K562 (cell line): Measurements from ENCODE around the gene SEL1L. TPM values are rescaled to one million over a fixed set of nuclear protein-coding genes. Genes with fewer than 3 reads are reported as not detected.

Source experiments
- ATAC-seq: fragments of 200-7000 bp; cut with Tn5 transposase; 3 replicates; pipeline ENCODE4 v1.9.1; 2020; ENCODE audit warnings: moderate library complexity
- BruUV-seq: library from RNA; stranded (reverse); fragments of 400-500 nt; replicated peaks from 2 replicates; lab custom pipeline; 2021; lab: Mats Ljungman, UMichigan
- CTCF ChIA-PET: fragments of 300-600 bp; formaldehyde crosslinking; extraction: SDS; loops from one replicate; lab custom pipeline; 2021; ENCODE audit warnings: low intra/inter-chr PET ratio; lab: Yijun Ruan, JAX
- POLR2A ChIA-PET: fragments of 300-600, 350-650 bp; sonication (Branson Sonifier 250); formaldehyde crosslinking; extraction: SDS; loops from one replicate; lab custom pipeline; 2021; ENCODE audit warnings: antibody characterized with exemption, inconsistent platforms; lab: Yijun Ruan, JAX
- DNase-seq, 4 experiments: peaks; one replicate each; pipeline versions ENCODE4 v3.0.0 to v3.0.0-alpha.2; 2011 to 2018; ENCODE audit warnings: low spot score in 3 of 4, mixed read lengths in 3 of 4; ENCODE audit errors: extremely low read depth in 1 of 4
- FAIRE-seq: peaks from 2 replicates; lab custom pipeline; 2011; peaks lifted over from hg19 to GRCh38; lab: Jason Lieb, UNC
- H2AFZ ChIP-seq: 2 replicates; pipeline ENCODE4 v1.6.0; 2011; ENCODE audit warnings: low read depth, low read length, control low read depth, inconsistent platforms
- H3K27ac ChIP-seq: fragments of 200-600 bp; 3 replicates; pipeline ENCODE4 v1.8.0; 2011; ENCODE audit warnings: low read depth, mild to moderate bottlenecking, control low read depth, inconsistent platforms, low read length, moderate library complexity, mixed read lengths; ENCODE audit errors: extremely low read depth
- H3K27me3 ChIP-seq, 2 experiments: fragments of 300-600 bp in 1 of 2; 2 replicates in 1 of 2; 3 replicates in 1 of 2; pipeline versions ENCODE4 v1.6.0 to v1.8.0; 2011; ENCODE audit warnings: inconsistent platforms in 2 of 2, low read length in 2 of 2, mild to moderate bottlenecking in 1 of 2, mixed read lengths in 1 of 2, moderate library complexity in 1 of 2; ENCODE audit not compliant: control insufficient read depth in 2 of 2, insufficient read depth in 2 of 2
- H3K36me3 ChIP-seq: fragments of 300-600 bp; 3 replicates; pipeline ENCODE4 v1.8.0; 2011; ENCODE audit warnings: mild to moderate bottlenecking, low read length, inconsistent platforms; ENCODE audit not compliant: control insufficient read depth, insufficient read depth
- H3K4me1 ChIP-seq, 2 experiments: fragments of 200-600 bp in 1 of 2; replicated peaks in 1 of 2; 2 replicates in 1 of 2; 3 replicates in 1 of 2; pipeline versions ENCODE4 v1.5.1 to v1.8.0; 2011; ENCODE audit warnings: inconsistent platforms in 2 of 2, low read length in 2 of 2, mild to moderate bottlenecking in 1 of 2, mixed read lengths in 1 of 2, moderate library complexity in 1 of 2; ENCODE audit not compliant: control insufficient read depth in 2 of 2, insufficient read depth in 2 of 2
- H3K4me2 ChIP-seq: 2 replicates; pipeline ENCODE4 v1.6.1; 2011; ENCODE audit warnings: low read length, control low read depth, inconsistent platforms, mixed read lengths; ENCODE audit not compliant: insufficient read depth
- H3K4me3 ChIP-seq: fragments of 200-600 bp; sonication (generic), shearing (Covaris generic); 2 replicates; pipeline ENCODE4 v1.5.1; 2016; ENCODE audit warnings: control low read depth, inconsistent platforms
- H3K79me2 ChIP-seq: fragments of 200-600 bp; 3 replicates; pipeline ENCODE4 v1.8.0; 2011; ENCODE audit warnings: low read length, inconsistent platforms; ENCODE audit not compliant: control insufficient read depth, insufficient read depth
- H3K9ac ChIP-seq, 2 experiments: 2 replicates each; pipeline versions ENCODE4 v1.6.0 to v1.6.1; 2011; ENCODE audit warnings: low read depth in 2 of 2, low read length in 2 of 2, control low read depth in 1 of 2, inconsistent platforms in 1 of 2, mild to moderate bottlenecking in 1 of 2, mixed read lengths in 1 of 2; ENCODE audit not compliant: insufficient read depth in 1 of 2
- H3K9me1 ChIP-seq: one replicate; pipeline ENCODE4 v1.6.0; 2011; ENCODE audit warnings: inconsistent platforms, mild to moderate bottlenecking, low read length, moderate library complexity; ENCODE audit not compliant: control insufficient read depth, insufficient read depth
- H3K9me3 ChIP-seq: replicated peaks from 2 replicates; pipeline ENCODE4 v1.5.1; 2011; ENCODE audit warnings: low read depth, low read length, inconsistent platforms; ENCODE audit not compliant: control insufficient read depth, insufficient read depth
- H4K20me1 ChIP-seq: replicated peaks from 2 replicates; pipeline ENCODE4 v1.6.1; 2011; ENCODE audit warnings: low read length, inconsistent platforms, mixed read lengths; ENCODE audit not compliant: control insufficient read depth, insufficient read depth
- FOSL1 ChIP-seq: fragments of 200-800 bp; sonication (Bioruptor generic); conservative IDR thresholded peaks from 2 replicates; pipeline ENCODE4 v1.6.1; 2016; ENCODE audit warnings: missing genetic modification characterization, missing compliant biosample characterization
- NFATC3 ChIP-seq: fragments of 450-650 bp; IDR thresholded peaks from 2 replicates; pipeline ENCODE4 v1.6.1; 2017; ENCODE audit warnings: mild to moderate bottlenecking
- PHF8 ChIP-seq: fragments of 200-600 bp; sonication (generic); IDR thresholded peaks from 2 replicates; pipeline ENCODE4 v1.6.1; 2012; ENCODE audit warnings: mixed run types, mild to moderate bottlenecking, inconsistent platforms, low read length, moderate library complexity, borderline replicate concordance
- RBM25 ChIP-seq: fragments of 200-400 bp; formaldehyde crosslinking; IDR thresholded peaks from 2 replicates; pipeline ENCODE4 v1.6.1; 2018; ENCODE audit warnings: low read length, low read depth, moderate library complexity; ENCODE audit not compliant: severe bottlenecking
- STAT5B ChIP-seq: fragments of 250-450 bp; sonication (Bioruptor Pico); IDR thresholded peaks from 2 replicates; pipeline ENCODE4 v1.8.0; 2021; ENCODE audit warnings: mild to moderate bottlenecking, inconsistent platforms
- ZFP36 ChIP-seq: fragments of 150-350 bp; IDR thresholded peaks from 2 replicates; pipeline ENCODE4 v1.6.1; 2018; ENCODE audit warnings: low read length, low read depth; ENCODE audit not compliant: partially characterized antibody
- ZKSCAN8 ChIP-seq: fragments of 200-800 bp; sonication (Bioruptor generic); IDR thresholded peaks from 2 replicates; pipeline ENCODE4 v1.6.1; 2016; ENCODE audit warnings: missing genetic modification characterization, missing compliant biosample characterization
- ZNF354B ChIP-seq: fragments of 250-450 bp; sonication (Bioruptor Pico); IDR thresholded peaks from 2 replicates; pipeline ENCODE4 v1.4.0; 2020
- WGBS: fragments of 100-300 bp; shearing (Covaris generic); methylation state at CpG from one replicate; pipeline ENCODE4 v1.1.6; 2016; ENCODE audit warnings: low coverage, mixed read lengths; ENCODE audit not compliant: insufficient coverage; ENCODE audit errors: missing lambda C conversion rate; 5-methylcytosine and 5-hydroxymethylcytosine counted together
- in situ Hi-C: fragments of 300-500 bp; cut with MboI; formaldehyde crosslinking; loops from 4 replicates; pipeline ENCODE4 v1.15.0; 2018; ENCODE audit warnings: inconsistent platforms, mixed read lengths
- intact Hi-C: fragments of 100-400 bp; cut with micrococcal nuclease; formaldehyde crosslinking; loops from 2 replicates; pipeline ENCODE4 v1.14.2; 2022
- polyA plus RNA-seq, 8 experiments: library from polyadenylated mRNA; depleted of rRNA in 4 of 8; stranded (reverse) in 5 of 8; unstranded in 3 of 8; fragments of >200 nt; fragmentation: Nextera tagmentation in 2 of 8; fragmentation: Illumina TruSeq in 1 of 8; extraction: Ambion mirVana in 2 of 8; extraction: Trizol in 1 of 8; gene quantifications; 2 replicates each; pipeline versions ENCODE4 v1.2.1 to v1.2.3, GENCODE V29; 2011 to 2014; ENCODE audit warnings: inconsistent platforms in 1 of 8, missing spikeins in 1 of 8
- total RNA-seq, 7 experiments: library from RNA; depleted of rRNA in 6 of 7; stranded (reverse); fragments of >200 nt in 6 of 7; fragmentation: Illumina TruSeq in 2 of 7; extraction: Trizol in 2 of 7; gene quantifications; 2 replicates each; pipeline versions ENCODE4 v1.2.1 to v1.2.3, GENCODE V29; 2011 to 2021; ENCODE audit warnings: low replicate concordance in 1 of 7

The SEL1L gene
- total and polyA plus RNA-seq, 9 of the 15 experiments (the other 6 are each of a cell fraction or from before 2014, with no cell fraction given) = 7.7 to 21.1 (median 13.6) TPM

GRCh38 chr14:81441626-81442134 lies 92.0 kb downstream of the SEL1L start:
- WGBS = 70% methylated on average over 5 of the region's 5 CpGs
- Histone ChIP-seq H3K9me3 (no peaks in the 10 kb centered on the region), H3K4me3 (no peak overlapping the region), H3K9me1 (no peaks in the 10 kb centered on the region), H4K20me1 (no peaks in the 10 kb centered on the region), H3K4me1 (peaks cover under 1 to 4% of the 10 kb centered on the region in 2 experiments; a peak in 3 of 5 replicates), H3K27ac (no peak overlapping the region), H3K27me3 (no peaks in the 10 kb centered on the region), H3K79me2 (peaks cover 6% of the 10 kb centered on the region; the same call in 2 of the 3 replicates), H3K36me3 (no peaks in the 10 kb centered on the region; the same call in 2 of the 3 replicates), H3K4me2 (no peak overlapping the region), H3K9ac (no peak overlapping the region), H2AFZ (no peak overlapping the region)
- POLR2A ChIA-PET = no interaction called here
- TF ChIP-seq ZKSCAN8 (CRISPR knock-in tag) (no peak), PHF8 (no peak), ZNF354B (no peak), NFATC3 (no peak), FOSL1 (tag) (no peak), ZFP36 (peak; percentile 89), RBM25 (peak; percentile 54), STAT5B (no peak)
- DNase-seq = no peak
- intact Hi-C loops = no loop called here
- ATAC-seq = no peak
- CTCF ChIA-PET = no interaction called here
- in situ Hi-C loops = no loop called here
- BruUV-seq = no TSS peak
- FAIRE-seq = no peak
